ENCODE data around the gene DDAH1. TPM values are rescaled to one million over a fixed set of nuclear protein-coding genes. Genes with fewer than 3 reads are reported as not detected.

Gene DDAH1
- total and polyA plus RNA-seq, 7 donors = 11.5 to 43.2 (median 25.2) TPM

DNA sequence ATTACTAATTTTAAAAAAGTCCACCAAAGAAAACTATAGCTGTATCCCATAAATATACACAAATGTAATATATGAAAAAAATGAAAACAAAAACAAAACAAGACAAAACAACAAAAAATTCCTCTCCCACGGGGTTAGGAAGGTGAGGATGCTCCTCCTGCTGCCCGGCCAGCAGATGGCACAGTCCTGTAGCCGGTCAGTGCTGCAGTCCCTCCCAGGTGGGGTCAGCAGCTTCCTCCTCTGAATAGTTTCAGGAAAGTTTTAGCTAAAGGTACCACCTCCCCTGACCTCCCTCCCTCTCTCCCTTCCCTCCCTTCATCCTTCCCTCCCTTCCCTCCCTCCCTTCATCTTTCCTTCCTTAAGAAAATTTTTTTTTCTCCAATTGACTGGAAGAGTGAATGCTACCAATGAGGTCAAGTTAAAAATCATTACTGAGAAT, 120.7 kb downstream of the DDAH1 start:
- H3K9me3 ChIP-seq = no peaks in the 10 kb centered on the region
- no peak for DNase-seq
- intact Hi-C loops (cut with DNase I) = no loop called here
- 7 to 45% methylated on average over 3 of the region's 3 CpGs for WGBS, 2 donors
- no peak for TF ChIP-seq POLR2A (IDR thresholded peaks at IDR 0.05)
- no peak for TF ChIP-seq EP300 (IDR thresholded peaks at IDR 0.05)
- no peak for TF ChIP-seq POLR2AphosphoS5 (IDR thresholded peaks at IDR 0.05)
- peak in 3 of 4 experiments; percentile 23 to 47 (median 45) for TF ChIP-seq CTCF (IDR thresholded peaks at IDR 0.05)
- peaks cover 0 to 36% (median 24%) of the 10 kb centered on the region in 4 donors for H3K4me1 ChIP-seq
- H3K27me3 ChIP-seq = no peaks in the 10 kb centered on the region
- H3K36me3 ChIP-seq = no peaks in the 10 kb centered on the region
- no peak overlapping the region for H3K4me3 ChIP-seq
- H3K27ac ChIP-seq = peak overlapping the region in 1 of 4 donors; percentile 58

GRCh38 chr1:85343612-85344255, 121.2 kb downstream of the DDAH1 start:
- Histone ChIP-seq H3K27ac (peak overlapping the region in 3 of 4 donors; percentile 25 to 58 (median 55)), H3K4me3 (no peak overlapping the region), H3K9me3 (no peaks in the 10 kb centered on the region), H3K4me1 (peaks cover 0 to 36% (median 24%) of the 10 kb centered on the region in 4 donors), H3K36me3 (no peaks in the 10 kb centered on the region), H3K27me3 (no peaks in the 10 kb centered on the region)
- DNase-seq = no peak
- TF ChIP-seq POLR2A (IDR thresholded peaks at IDR 0.05) = no peak
- no peak for TF ChIP-seq CTCF (IDR thresholded peaks at IDR 0.05)
- no peak for TF ChIP-seq POLR2AphosphoS5 (IDR thresholded peaks at IDR 0.05)
- no peak for TF ChIP-seq EP300 (IDR thresholded peaks at IDR 0.05)
- intact Hi-C loops (cut with DNase I) = no loop called here
- WGBS, 2 donors = 11 to 15% methylated on average over 1 of the region's 1 CpG

GRCh38 chr1:85343213-85343611, 121.7 kb downstream of the DDAH1 start:
- DNase-seq = no peak
- Histone ChIP-seq H3K27ac (peak overlapping the region in 3 of 4 donors; percentile 25 to 58 (median 55)), H3K4me3 (no peak overlapping the region), H3K27me3 (no peaks in the 10 kb centered on the region), H3K36me3 (no peaks in the 10 kb centered on the region), H3K4me1 (peaks cover 0 to 36% (median 24%) of the 10 kb centered on the region in 4 donors), H3K9me3 (no peaks in the 10 kb centered on the region)
- TF ChIP-seq POLR2AphosphoS5 (IDR thresholded peaks at IDR 0.05) (peak in 2 of 4 donors; percentile 48 to 51), CTCF (IDR thresholded peaks at IDR 0.05) (no peak)
- intact Hi-C loops (cut with DNase I) = no loop called here
- 65 to 80% methylated on average over 1 of the region's 1 CpG for WGBS, 2 donors

- Histone ChIP-seq H3K27ac (peak overlapping the region in 1 of 4 donors; percentile 58), H3K9me3 (no peaks in the 10 kb centered on the region), H3K4me3 (no peak overlapping the region), H3K36me3 (no peaks in the 10 kb centered on the region), H3K27me3 (no peaks in the 10 kb centered on the region), H3K4me1 (peaks cover 0 to 41% (median 26%) of the 10 kb centered on the region in 4 donors)
- TF ChIP-seq POLR2AphosphoS5 (IDR thresholded peaks at IDR 0.05) = no peak
- no peak for TF ChIP-seq POLR2A (IDR thresholded peaks at IDR 0.05)
- no peak for DNase-seq
- intact Hi-C loops (cut with DNase I) = no loop called here
Measured at GRCh38 chr1:85342207-85342606, 122.8 kb downstream of the DDAH1 start.

- intact Hi-C loops (cut with DNase I) = no loop called here
- WGBS, 2 donors = 47 to 77% methylated on average over 3 of the region's 3 CpGs
- TF ChIP-seq POLR2AphosphoS5 (IDR thresholded peaks at IDR 0.05) = no peak
- no peak for TF ChIP-seq CTCF (IDR thresholded peaks at IDR 0.05)
- TF ChIP-seq EP300 (IDR thresholded peaks at IDR 0.05) = no peak
Measured at GRCh38 chr1:85340427-85340826, 124.5 kb downstream of the DDAH1 start.

More at GRCh38 chr1:85340427-85340826, 124.5 kb downstream of the DDAH1 start:
- no peaks in the 10 kb centered on the region for H3K36me3 ChIP-seq
- H3K9me3 ChIP-seq = no peaks in the 10 kb centered on the region
- H3K27me3 ChIP-seq = no peaks in the 10 kb centered on the region
- H3K4me3 ChIP-seq = no peak overlapping the region
- no peak for DNase-seq
- H3K27ac ChIP-seq = no peak overlapping the region
- peaks cover 0 to 46% (median 29%) of the 10 kb centered on the region in 4 donors for H3K4me1 ChIP-seq

Data from sigmoid colon (tissue), 7 donors.